Measurements from ENCODE around the gene TKT.

TKT gene

GRCh38 chr3:53180305-53181023, 75.4 kb downstream of the TKT start:
- DNase-seq (ENCODE audit: low spot score) = peak; percentile 46

GRCh38 chr3:53179580-53179979, 76.2 kb downstream of the TKT start:
- DNase-seq (ENCODE audit: low spot score) = no peak

- no peak for DNase-seq (ENCODE audit: low spot score)
These were observed 77.6 kb downstream of the TKT start for GRCh38 chr3:53178246-53178645.

- no peak for DNase-seq (ENCODE audit: low spot score)
These were observed 79.9 kb downstream of the TKT start for GRCh38 chr3:53175613-53176540.

Measured in globus pallidus (tissue), 1 donor.